ENCODE data around the gene LGALS8. TPM values are rescaled to one million over a fixed set of nuclear protein-coding genes. Genes with fewer than 3 reads are reported as not detected.

LGALS8 gene
- total and polyA plus RNA-seq, 8 donors = 18.5 to 55.1 (median 27.2) TPM

- ATAC-seq (peak in 1 of 4 donors; percentile 51), FAIRE-seq (no peak), DNase-seq (no peak)
- TF ChIP-seq CTCF (IDR thresholded peaks at IDR 0.05) = no peak
- H3K4me3 ChIP-seq = no peak overlapping the region
- 80 to 85% methylated on average over 9 of the region's 9 CpGs for WGBS, 2 donors
- H3K36me3 ChIP-seq = peaks cover 5 to 74% (median 37%) of the 10 kb centered on the region in 3 donors
- H3K27me3 ChIP-seq = no peaks in the 10 kb centered on the region
- H3K4me1 ChIP-seq = no peaks in the 10 kb centered on the region
- H3K27ac ChIP-seq = no peak overlapping the region
- intact Hi-C loops (cut with DNase I) = no loop called here
- no peaks in the 10 kb centered on the region for H3K9me3 ChIP-seq
Measured at GRCh38 chr1:236558081-236558480, 34.3 kb downstream of the LGALS8 start.

- intact Hi-C loops (cut with DNase I) = no loop called here
- no peaks in the 10 kb centered on the region for H3K27me3 ChIP-seq
- peaks cover 5 to 73% (median 38%) of the 10 kb centered on the region in 3 donors for H3K36me3 ChIP-seq
- no peak overlapping the region for H3K27ac ChIP-seq
- H3K4me3 ChIP-seq = no peak overlapping the region
- DNase-seq = no peak
- 96 to 100% methylated on average over 3 of the region's 3 CpGs for WGBS, 2 donors
- no peak for FAIRE-seq
- H3K4me1 ChIP-seq = no peaks in the 10 kb centered on the region
- no peaks in the 10 kb centered on the region for H3K9me3 ChIP-seq
- TF ChIP-seq CTCF (IDR thresholded peaks at IDR 0.05) = no peak
- ATAC-seq = no peak
Measured at GRCh38 chr1:236558846-236559245, 35.1 kb downstream of the LGALS8 start.

- ATAC-seq (no peak), DNase-seq (no peak), FAIRE-seq (no peak)
- Histone ChIP-seq H3K4me3 (no peak overlapping the region), H3K36me3 (peaks cover 5 to 78% (median 43%) of the 10 kb centered on the region in 3 donors), H3K9me3 (no peaks in the 10 kb centered on the region), H3K27ac (no peak overlapping the region), H3K27me3 (no peaks in the 10 kb centered on the region), H3K4me1 (no peaks in the 10 kb centered on the region)
- intact Hi-C loops (cut with DNase I) = no loop called here
- 93 to 94% methylated on average over 7 of the region's 7 CpGs for WGBS, 2 donors
- TF ChIP-seq CTCF (IDR thresholded peaks at IDR 0.05) = no peak
Measured at GRCh38 chr1:236560213-236560771, 36.5 kb downstream of the LGALS8 start.

- intact Hi-C loops (cut with DNase I) = no loop called here
- H3K4me3 ChIP-seq = no peak overlapping the region
- 78 to 81% methylated on average over 2 of the region's 2 CpGs for WGBS, 2 donors
- FAIRE-seq (no peak), DNase-seq (no peak), ATAC-seq (no peak)
- H3K27me3 ChIP-seq = no peaks in the 10 kb centered on the region
- no peaks in the 10 kb centered on the region for H3K4me1 ChIP-seq
- no peak overlapping the region for H3K27ac ChIP-seq
- peaks cover 5 to 78% (median 42%) of the 10 kb centered on the region in 3 donors for H3K36me3 ChIP-seq
- TF ChIP-seq CTCF (IDR thresholded peaks at IDR 0.05) = no peak
- H3K9me3 ChIP-seq = no peaks in the 10 kb centered on the region
Measured at GRCh38 chr1:236561976-236562375, 38.2 kb downstream of the LGALS8 start.

- Histone ChIP-seq H3K27me3 (no peaks in the 10 kb centered on the region), H3K4me1 (no peaks in the 10 kb centered on the region), H3K27ac (no peak overlapping the region), H3K9me3 (no peaks in the 10 kb centered on the region), H3K36me3 (peaks cover under 1 to 62% (median 31%) of the 10 kb centered on the region in 3 donors), H3K4me3 (no peak overlapping the region)
- TF ChIP-seq CTCF (IDR thresholded peaks at IDR 0.05) = no peak
- intact Hi-C loops (cut with DNase I) = no loop called here
- FAIRE-seq (no peak), ATAC-seq (no peak), DNase-seq (no peak)
- 94 to 95% methylated on average over 5 of the region's 5 CpGs for WGBS, 2 donors
Measured at GRCh38 chr1:236565530-236565929, 41.7 kb downstream of the LGALS8 start.

Measured in pancreas (tissue), 10 donors.